ENCODE data around the gene CTAGE9. TPM values are rescaled to one million over a fixed set of nuclear protein-coding genes. Genes with fewer than 3 reads are reported as not detected.
"Not testable (repeated sequence)": the region's sequence is repeated elsewhere in the genome, so short reads cannot be mapped to it uniquely, and the experiment has no call there.

CTAGE9 gene
- total RNA-seq, result not detected in 2 replicates

GRCh38 chr6:131710917-131711316, at the start of gene CTAGE9:
CTAGE9 (minus strand) TSS chr6:131711017; CDS start chr6:131711017, 0 bp downstream.
- DNase-seq (ENCODE audit: low read depth in 2 of 2), result not testable (repeated sequence)

- no peak for DNase-seq (ENCODE audit: low read depth in 2 of 2)
Measured at GRCh38 chr6:131758920-131759319, 48.1 kb upstream of the CTAGE9 start.

- no peak for DNase-seq (ENCODE audit: low read depth in 2 of 2)
Measured at GRCh38 chr6:131756039-131756438, 45.2 kb upstream of the CTAGE9 start.

- peak in 1 of 2 donors; percentile 11 for DNase-seq (ENCODE audit: low read depth in 2 of 2)
Measured at GRCh38 chr6:131755597-131755996, 44.8 kb upstream of the CTAGE9 start.

GRCh38 chr6:131754715-131755567, 44.1 kb upstream of the CTAGE9 start:
- DNase-seq (ENCODE audit: low read depth in 2 of 2), result no peak

- no peak for DNase-seq (ENCODE audit: low read depth in 2 of 2)
Measured at GRCh38 chr6:131754088-131754487, 43.3 kb upstream of the CTAGE9 start.

- not testable (repeated sequence) for DNase-seq (ENCODE audit: low read depth in 2 of 2)
Measured at GRCh38 chr6:131751012-131751715, 40.3 kb upstream of the CTAGE9 start.

- no peak for DNase-seq (ENCODE audit: low read depth in 2 of 2)
Measured at GRCh38 chr6:131749023-131749422, 38.2 kb upstream of the CTAGE9 start.

- DNase-seq (ENCODE audit: low read depth in 2 of 2), result no peak
Measured at GRCh38 chr6:131747821-131748353, 37.1 kb upstream of the CTAGE9 start.

GRCh38 chr6:131745476-131745875, 34.7 kb upstream of the CTAGE9 start:
- DNase-seq (ENCODE audit: low read depth in 2 of 2), result no peak

GRCh38 chr6:131744432-131745287, 33.8 kb upstream of the CTAGE9 start:
- DNase-seq (ENCODE audit: low read depth in 2 of 2), result peak; percentile 3 to 55

- no peak for DNase-seq (ENCODE audit: low read depth in 2 of 2)
Measured at GRCh38 chr6:131741688-131742393, 31.0 kb upstream of the CTAGE9 start.

- DNase-seq (ENCODE audit: low read depth in 2 of 2), result no peak
Measured at GRCh38 chr6:131740161-131740560, 29.3 kb upstream of the CTAGE9 start.

- no peak for DNase-seq (ENCODE audit: low read depth in 2 of 2)
Measured at GRCh38 chr6:131739136-131739535, 28.3 kb upstream of the CTAGE9 start.

GRCh38 chr6:131736811-131737210, 26.0 kb upstream of the CTAGE9 start:
- DNase-seq (ENCODE audit: low read depth in 2 of 2), result no peak

GRCh38 chr6:131736003-131736596, 25.3 kb upstream of the CTAGE9 start:
- DNase-seq (ENCODE audit: low read depth in 2 of 2), result no peak

- DNase-seq (ENCODE audit: low read depth in 2 of 2), result peak in 1 of 2 donors; percentile 40
Measured at GRCh38 chr6:131733376-131734016, 22.7 kb upstream of the CTAGE9 start.

- no peak for DNase-seq (ENCODE audit: low read depth in 2 of 2)
Measured at GRCh38 chr6:131731224-131731623, 20.4 kb upstream of the CTAGE9 start.

- no peak for DNase-seq (ENCODE audit: low read depth in 2 of 2)
Measured at GRCh38 chr6:131730264-131730663, 19.4 kb upstream of the CTAGE9 start.

GRCh38 chr6:131729550-131729949, 18.7 kb upstream of the CTAGE9 start:
- no peak for DNase-seq (ENCODE audit: low read depth in 2 of 2)
